Measurements from ENCODE around the gene HOXA3. TPM values are rescaled to one million over a fixed set of nuclear protein-coding genes. Genes with fewer than 3 reads are reported as not detected.

Gene HOXA3
- total and polyA plus RNA-seq, 9 of the 15 experiments (the other 6 are each of a cell fraction or from before 2014, with no cell fraction given) = 0.04 to 0.13 TPM; not detected in 7

GRCh38 chr7:27102581-27103442 is 49.6 kb downstream of the HOXA3 start, which contains the start of gene HOXA2:
Gene HOXA2 (minus strand): TSS chr7:27102683. CDS start chr7:27102500, 183 bp downstream.
- Histone ChIP-seq H3K9me3 (replicated peaks; ENCODE audit: control insufficient read depth, insufficient read depth, low read depth, low read length) (no peaks in the 10 kb centered on the region), H3K9me1 (ENCODE audit: control insufficient read depth, insufficient read depth, low read length) (no peaks in the 10 kb centered on the region), H4K20me1 (replicated peaks; ENCODE audit: control insufficient read depth, insufficient read depth, low read length) (no peaks in the 10 kb centered on the region), H3K79me2 (ENCODE audit: control insufficient read depth, insufficient read depth, low read length) (no peaks in the 10 kb centered on the region), H3K4me3 (no peak within 1 kb of the TSS), H3K27ac (ENCODE audit: extremely low read depth, low read depth, low read length) (no peak within 1 kb of the TSS), H3K4me2 (ENCODE audit: insufficient read depth, low read length) (no peak within 1 kb of the TSS), H3K36me3 (ENCODE audit: control insufficient read depth, insufficient read depth, low read length) (no peaks in the 10 kb centered on the region), H2AFZ (ENCODE audit: low read depth, low read length) (no peak within 1 kb of the TSS), H3K9ac (ENCODE audit: insufficient read depth in 1 of 2, low read depth in 2 of 2, low read length in 2 of 2) (no peak within 1 kb of the TSS), H3K27me3 (ENCODE audit: control insufficient read depth in 2 of 2, insufficient read depth in 2 of 2, low read length in 2 of 2) (peaks cover 73 to 75% of the 10 kb centered on the region in 2 experiments), H3K4me1 (replicated peaks in 1 of 2; ENCODE audit: control insufficient read depth in 2 of 2, insufficient read depth in 2 of 2, low read length in 2 of 2) (peaks cover 0 to 6% of the 10 kb centered on the region in 2 experiments; a peak in 1 of 5 replicates)
- DNase-seq (ENCODE audit: extremely low read depth in 1 of 4, low spot score in 3 of 4) (no peak), FAIRE-seq (no peak), ATAC-seq (no peak)
- ChIA-PET CTCF (ENCODE audit: low intra/inter-chr PET ratio) (no interaction called here), POLR2A (no interaction called here)
- in situ Hi-C loops (cut with MboI) (no loop called here), intact Hi-C loops (cut with micrococcal nuclease) (no loop called here)
- TF ChIP-seq SMAD3 (CRISPR knock-in tag; conservative IDR thresholded peaks at IDR 0.05) (no peak), BRD4 (IDR thresholded peaks at IDR 0.05) (no peak), PBX2 (CRISPR knock-in tag; IDR thresholded peaks at IDR 0.05; ENCODE audit: low read depth) (no peak), PBX2 (tag; conservative IDR thresholded peaks at IDR 0.05; ENCODE audit: low read depth) (peak; percentile 60; the same call in 1 of the 2 replicates), SAFB2 (IDR thresholded peaks at IDR 0.05; ENCODE audit: borderline replicate concordance, low read depth, low read length, severe bottlenecking) (no peak), MEIS2 (IDR thresholded peaks at IDR 0.05; ENCODE audit: partially characterized antibody) (peak; percentile 29), FOXM1 (IDR thresholded peaks at IDR 0.05; ENCODE audit: low read depth) (no peak), FOXM1 (CRISPR knock-in tag; IDR thresholded peaks at IDR 0.05; ENCODE audit: low read depth) (no peak)
- TF ChIP-seq, protein P1, sequence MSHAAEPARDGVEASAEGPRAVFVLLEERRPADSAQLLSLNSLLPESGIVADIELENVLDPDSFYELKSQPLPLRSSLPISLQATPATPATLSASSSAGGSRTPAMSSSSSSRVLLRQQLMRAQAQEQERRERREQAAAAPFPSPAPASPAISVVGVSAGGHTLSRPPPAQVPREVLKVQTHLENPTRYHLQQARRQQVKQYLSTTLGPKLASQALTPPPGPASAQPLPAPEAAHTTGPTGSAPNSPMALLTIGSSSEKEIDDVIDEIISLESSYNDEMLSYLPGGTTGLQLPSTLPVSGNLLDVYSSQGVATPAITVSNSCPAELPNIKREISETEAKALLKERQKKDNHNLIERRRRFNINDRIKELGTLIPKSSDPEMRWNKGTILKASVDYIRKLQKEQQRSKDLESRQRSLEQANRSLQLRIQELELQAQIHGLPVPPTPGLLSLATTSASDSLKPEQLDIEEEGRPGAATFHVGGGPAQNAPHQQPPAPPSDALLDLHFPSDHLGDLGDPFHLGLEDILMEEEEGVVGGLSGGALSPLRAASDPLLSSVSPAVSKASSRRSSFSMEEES (CRISPR knock-in tag; IDR thresholded peaks at IDR 0.05) = peak; percentile 31
- TF ChIP-seq, protein P2, sequence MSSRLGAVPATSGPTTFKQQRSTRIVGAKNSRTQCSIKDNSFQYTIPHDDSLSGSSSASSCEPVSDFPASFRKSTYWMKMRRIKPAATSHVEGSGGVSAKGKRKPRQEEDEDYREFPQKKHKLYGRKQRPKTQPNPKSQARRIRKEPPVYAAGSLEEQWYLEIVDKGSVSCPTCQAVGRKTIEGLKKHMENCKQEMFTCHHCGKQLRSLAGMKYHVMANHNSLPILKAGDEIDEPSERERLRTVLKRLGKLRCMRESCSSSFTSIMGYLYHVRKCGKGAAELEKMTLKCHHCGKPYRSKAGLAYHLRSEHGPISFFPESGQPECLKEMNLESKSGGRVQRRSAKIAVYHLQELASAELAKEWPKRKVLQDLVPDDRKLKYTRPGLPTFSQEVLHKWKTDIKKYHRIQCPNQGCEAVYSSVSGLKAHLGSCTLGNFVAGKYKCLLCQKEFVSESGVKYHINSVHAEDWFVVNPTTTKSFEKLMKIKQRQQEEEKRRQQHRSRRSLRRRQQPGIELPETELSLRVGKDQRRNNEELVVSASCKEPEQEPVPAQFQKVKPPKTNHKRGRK (tag; IDR thresholded peaks at IDR 0.05) = peak; percentile 60
- WGBS (ENCODE audit: insufficient coverage, low coverage, missing lambda C conversion rate) = 9% methylated on average over 26 of the region's 29 CpGs
- no TSS peak for BruUV-seq (replicated peaks)

Measured in K562 (cell line).